Dendritic cell treated with granulocyte-macrophage colony-stimulating factor and Interleukin-4, amounts not matched to agents 40 ng/mL and 50 ng/mL, for 4 days (primary cell): ENCODE results near the gene MDFIC2.
"Not testable (repeated sequence)": the region's sequence is repeated elsewhere in the genome, so short reads cannot be mapped to it uniquely, and the experiment has no call there.

ENCODE experiments used
- H3K27ac Mint-ChIP-seq: one replicate; pipeline ENCODE4 v1.8.0; 2022; ENCODE audit warnings: mild to moderate bottlenecking, mixed read lengths
- H3K27me3 Mint-ChIP-seq: one replicate; pipeline ENCODE4 v1.8.0; 2022; ENCODE audit warnings: mild to moderate bottlenecking, mixed read lengths
- H3K36me3 Mint-ChIP-seq: one replicate; pipeline ENCODE4 v1.8.0; 2022; ENCODE audit warnings: low read depth, mixed read lengths
- H3K4me1 Mint-ChIP-seq: one replicate; pipeline ENCODE4 v1.8.0; 2022; ENCODE audit warnings: low read depth, mixed read lengths
- H3K4me3 Mint-ChIP-seq: one replicate; pipeline ENCODE4 v1.8.0; 2022; ENCODE audit warnings: mild to moderate bottlenecking, moderate library complexity, mixed read lengths
- H3K9me3 Mint-ChIP-seq: one replicate; pipeline ENCODE4 v1.8.0; 2022; ENCODE audit warnings: mixed read lengths
- intact Hi-C: fragments of 100-400 bp; cut with micrococcal nuclease; formaldehyde crosslinking; loops from one replicate; pipeline ENCODE4 v1.15.0; 2022

Gene MDFIC2

DNA sequence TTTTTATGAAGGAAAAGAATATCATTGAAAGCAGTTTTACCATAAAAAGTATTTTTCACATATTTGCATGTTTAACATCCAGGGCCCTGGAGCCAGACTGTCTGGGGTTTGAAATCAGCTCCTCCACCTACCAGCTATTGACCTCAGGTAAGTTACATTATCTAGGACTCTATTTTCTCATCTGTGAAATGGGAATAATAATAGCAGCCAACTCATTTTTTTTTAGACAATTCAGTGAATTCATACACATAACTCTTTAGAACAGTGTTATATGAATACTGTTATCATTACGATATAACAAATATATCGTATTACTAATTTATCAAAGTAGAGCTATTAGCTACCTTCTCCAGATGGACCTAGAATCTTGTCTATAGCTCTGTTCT lies 21.3 kb downstream of the MDFIC2 start:
- no peaks in the 10 kb centered on the region for H3K27me3 Mint-ChIP-seq
- no peaks in the 10 kb centered on the region for H3K36me3 Mint-ChIP-seq
- no peaks in the 10 kb centered on the region for H3K4me1 Mint-ChIP-seq
- peaks cover 8% of the 10 kb centered on the region for H3K9me3 Mint-ChIP-seq
- H3K4me3 Mint-ChIP-seq = no peak overlapping the region
- intact Hi-C loops = no loop called here
- H3K27ac Mint-ChIP-seq = no peak overlapping the region

DNA sequence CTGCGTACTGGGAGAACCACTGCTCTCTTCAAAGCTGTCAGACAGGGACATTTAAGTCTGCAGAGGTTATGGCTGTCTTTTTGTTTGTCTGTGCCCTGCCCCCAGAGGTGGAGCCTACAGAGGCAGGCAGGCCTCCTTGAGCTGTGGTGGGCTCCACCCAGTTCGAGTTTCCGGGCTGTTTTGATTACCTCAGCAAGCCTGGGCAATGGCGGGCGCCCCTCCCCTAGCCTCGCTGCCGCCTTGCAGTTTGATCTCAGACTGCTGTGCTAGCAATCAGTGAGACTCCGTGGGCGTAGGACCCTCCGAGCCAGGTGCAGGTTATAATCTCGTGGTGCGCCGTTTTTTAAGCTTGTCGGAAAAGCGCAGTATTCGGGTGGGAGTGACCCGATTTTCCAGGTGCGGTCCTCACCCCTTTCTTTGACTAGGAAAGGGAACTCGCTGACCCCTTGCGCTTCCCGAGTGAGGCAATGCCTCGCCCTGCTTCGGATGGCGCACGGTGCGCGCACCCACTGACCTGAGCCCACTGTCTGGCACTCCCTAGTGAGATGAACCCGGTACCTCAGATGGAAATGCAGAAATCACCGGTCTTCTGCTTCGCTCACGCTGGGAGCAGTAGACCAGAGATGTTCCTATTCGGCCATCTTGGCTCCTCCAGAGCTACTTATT lies 21.9 kb downstream of the MDFIC2 start:
- H3K27ac Mint-ChIP-seq, intact Hi-C loops, H3K4me3 Mint-ChIP-seq, H3K36me3 Mint-ChIP-seq, H3K4me1 Mint-ChIP-seq, H3K9me3 Mint-ChIP-seq, H3K27me3 Mint-ChIP-seq: not testable (repeated sequence)

DNA sequence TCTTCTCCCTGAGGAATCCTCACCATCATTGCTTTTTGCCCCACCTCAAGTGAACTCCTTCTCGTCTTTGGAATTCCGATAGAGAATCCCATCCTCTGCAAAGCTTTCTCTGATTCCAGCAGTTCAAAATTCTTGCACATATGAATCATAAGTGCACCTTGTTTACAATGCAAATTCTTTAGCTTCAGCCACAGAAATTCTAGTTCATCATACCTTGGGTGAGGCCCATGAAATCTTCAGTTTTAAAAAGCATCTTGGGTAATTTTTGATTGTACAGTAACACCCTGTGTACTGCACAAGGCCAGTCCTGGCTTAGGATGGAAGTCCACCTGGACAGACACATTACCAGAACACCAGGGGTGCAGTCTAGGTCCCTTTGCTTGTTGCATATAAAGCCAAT lies 30.8 kb downstream of the MDFIC2 start:
- no peak overlapping the region for H3K4me3 Mint-ChIP-seq
- H3K4me1 Mint-ChIP-seq = no peaks in the 10 kb centered on the region
- no peaks in the 10 kb centered on the region for H3K9me3 Mint-ChIP-seq
- no peak overlapping the region for H3K27ac Mint-ChIP-seq
- H3K27me3 Mint-ChIP-seq = no peaks in the 10 kb centered on the region
- intact Hi-C loops = no loop called here
- H3K36me3 Mint-ChIP-seq = no peaks in the 10 kb centered on the region

DNA sequence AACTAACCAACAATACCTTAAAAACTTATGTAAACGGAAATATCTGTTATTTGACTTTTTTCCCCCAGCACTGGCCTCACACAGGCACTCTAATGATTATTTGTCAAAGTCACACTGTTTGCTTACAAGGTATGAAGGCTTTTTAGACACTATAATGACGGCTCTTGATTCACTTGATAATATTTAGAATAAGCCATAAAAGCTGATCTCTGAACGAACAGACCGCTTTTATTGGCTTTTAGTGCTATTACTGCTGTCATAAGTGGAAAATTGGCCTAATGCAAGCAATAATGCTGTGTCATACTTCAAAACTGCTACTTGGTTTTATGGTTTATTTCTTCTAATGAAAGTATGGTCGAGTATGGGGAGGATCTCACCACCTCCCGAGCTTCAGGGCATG lies 35.1 kb downstream of the MDFIC2 start:
- no peak overlapping the region for H3K4me3 Mint-ChIP-seq
- intact Hi-C loops = no loop called here
- H3K9me3 Mint-ChIP-seq = no peaks in the 10 kb centered on the region
- H3K27me3 Mint-ChIP-seq = no peaks in the 10 kb centered on the region
- no peaks in the 10 kb centered on the region for H3K4me1 Mint-ChIP-seq
- H3K36me3 Mint-ChIP-seq = no peaks in the 10 kb centered on the region
- H3K27ac Mint-ChIP-seq = no peak overlapping the region

DNA sequence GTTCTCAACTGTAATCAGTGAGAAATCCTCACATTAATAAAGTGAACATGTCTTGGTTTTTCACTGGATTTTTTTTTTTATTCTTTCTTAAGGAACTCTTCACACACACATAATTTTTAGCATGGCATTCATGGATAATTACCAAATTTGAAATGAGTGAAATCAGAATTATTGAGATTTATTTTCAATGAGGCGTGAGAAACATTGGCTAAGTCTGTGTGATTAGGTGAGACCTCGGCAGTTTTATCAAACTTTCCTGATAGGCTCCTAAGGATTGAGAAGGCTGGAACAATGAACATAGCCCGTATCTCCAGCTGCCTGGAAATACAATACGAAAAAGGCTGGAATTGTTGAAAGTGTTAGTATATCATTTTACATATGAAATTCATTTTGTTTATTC lies 35.5 kb downstream of the MDFIC2 start:
- H3K9me3 Mint-ChIP-seq = no peaks in the 10 kb centered on the region
- intact Hi-C loops = no loop called here
- no peaks in the 10 kb centered on the region for H3K36me3 Mint-ChIP-seq
- no peak overlapping the region for H3K4me3 Mint-ChIP-seq
- H3K4me1 Mint-ChIP-seq = no peaks in the 10 kb centered on the region
- no peak overlapping the region for H3K27ac Mint-ChIP-seq
- no peaks in the 10 kb centered on the region for H3K27me3 Mint-ChIP-seq

DNA sequence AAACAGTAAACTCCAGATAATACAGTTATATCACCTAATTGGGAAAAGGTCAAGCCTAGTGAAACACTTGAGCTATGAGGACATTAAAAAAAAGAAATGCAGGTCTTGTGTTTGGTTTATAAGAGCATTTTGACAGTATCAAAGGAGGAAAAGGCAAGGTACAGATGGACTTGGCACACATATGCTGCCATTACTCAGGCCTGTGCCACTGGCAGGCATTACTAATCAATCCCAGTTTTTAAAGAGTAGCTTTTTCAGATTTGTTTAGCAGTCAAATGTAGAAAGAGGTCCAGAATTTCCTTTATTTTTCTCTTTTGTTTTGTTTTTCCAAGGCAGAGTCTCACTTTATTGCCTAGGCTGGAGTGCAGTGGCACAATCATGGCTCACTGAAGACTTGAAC lies 38.9 kb downstream of the MDFIC2 start:
- intact Hi-C loops = no loop called here
- H3K4me1 Mint-ChIP-seq = no peaks in the 10 kb centered on the region

DNA sequence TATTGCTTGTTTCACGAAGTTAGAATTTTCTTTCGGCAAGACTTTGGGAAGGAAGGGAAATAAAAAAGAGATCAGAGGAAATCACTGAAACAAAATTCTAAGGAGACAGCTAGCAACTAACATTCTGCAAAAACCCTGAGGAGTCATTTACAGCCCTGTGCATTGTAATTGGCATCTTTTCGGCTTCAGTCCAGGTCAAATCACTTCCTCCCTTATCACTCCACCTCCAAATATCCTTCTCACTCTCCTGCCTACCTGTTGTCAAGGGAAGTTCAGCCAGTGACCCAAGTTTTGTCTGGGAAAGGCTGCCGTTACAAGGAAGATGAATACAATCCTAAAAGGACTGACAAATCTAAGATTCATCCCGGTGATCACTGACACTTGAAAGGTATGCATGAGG lies 39.6 kb downstream of the MDFIC2 start:
- H3K27me3 Mint-ChIP-seq = no peaks in the 10 kb centered on the region
- no peaks in the 10 kb centered on the region for H3K9me3 Mint-ChIP-seq
- no peaks in the 10 kb centered on the region for H3K4me1 Mint-ChIP-seq
- intact Hi-C loops = no loop called here
- H3K36me3 Mint-ChIP-seq = no peaks in the 10 kb centered on the region
- no peak overlapping the region for H3K4me3 Mint-ChIP-seq
- H3K27ac Mint-ChIP-seq = no peak overlapping the region

More for the DNA sequence above, 38.9 kb downstream of the MDFIC2 start:
- H3K36me3 Mint-ChIP-seq = no peaks in the 10 kb centered on the region
- H3K4me3 Mint-ChIP-seq = no peak overlapping the region
- H3K27ac Mint-ChIP-seq = no peak overlapping the region
- H3K27me3 Mint-ChIP-seq = no peaks in the 10 kb centered on the region
- H3K9me3 Mint-ChIP-seq = no peaks in the 10 kb centered on the region

DNA sequence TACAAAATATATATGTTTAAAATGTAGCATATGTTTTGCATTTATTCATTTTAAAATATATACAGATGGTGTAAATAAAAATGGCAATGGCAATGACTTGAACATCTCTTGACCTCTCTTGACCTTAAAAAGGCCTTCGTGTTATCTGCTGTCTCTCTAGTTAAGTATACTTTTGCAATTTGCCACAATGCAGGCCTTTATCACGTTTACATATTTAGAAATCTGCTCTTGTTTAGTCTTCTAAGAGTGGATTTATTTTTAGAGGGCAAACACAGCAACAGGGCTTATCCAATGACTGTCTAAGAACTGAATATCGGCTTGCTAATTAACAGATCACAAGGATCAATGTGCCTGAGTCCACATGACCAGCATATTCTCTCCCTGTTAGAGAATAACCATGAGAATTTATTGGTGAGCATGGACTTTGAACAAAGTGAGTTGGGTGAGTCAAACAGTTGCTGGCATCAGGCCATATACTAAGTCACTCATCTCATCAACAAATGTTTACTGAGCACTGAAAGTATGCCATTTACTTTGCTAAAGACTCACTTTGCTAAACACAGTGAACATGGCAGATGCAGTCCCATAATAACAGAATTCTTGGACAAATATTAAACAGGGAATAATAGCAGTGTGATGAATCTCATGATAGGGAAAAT lies 48.2 kb downstream of the MDFIC2 start:
- H3K27me3 Mint-ChIP-seq = no peaks in the 10 kb centered on the region

DNA sequence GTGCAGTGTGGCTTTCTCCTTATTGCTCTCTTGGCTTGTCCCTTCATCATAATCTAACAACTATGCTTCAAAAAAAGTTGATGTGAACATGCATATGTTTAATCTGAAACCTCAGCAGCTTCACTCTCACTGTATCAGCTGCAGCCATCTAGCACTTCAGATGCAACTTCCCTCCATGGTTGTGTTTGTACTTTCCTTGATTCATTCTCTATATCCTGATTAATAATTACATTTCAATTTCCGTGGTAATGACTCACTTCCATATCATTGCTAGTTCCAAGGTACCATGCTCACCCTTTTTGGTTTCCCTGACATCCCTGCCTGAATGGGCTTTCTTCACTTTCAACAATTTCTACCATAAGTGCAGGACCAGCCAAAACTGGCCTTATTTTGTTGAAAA lies 51.2 kb downstream of the MDFIC2 start:
- H3K36me3 Mint-ChIP-seq = no peaks in the 10 kb centered on the region

More for the DNA sequence above, 48.2 kb downstream of the MDFIC2 start:
- intact Hi-C loops = no loop called here
- no peaks in the 10 kb centered on the region for H3K4me1 Mint-ChIP-seq
- H3K4me3 Mint-ChIP-seq = no peak overlapping the region
- H3K27ac Mint-ChIP-seq = no peak overlapping the region
- H3K9me3 Mint-ChIP-seq = no peaks in the 10 kb centered on the region
- H3K36me3 Mint-ChIP-seq = no peaks in the 10 kb centered on the region

DNA sequence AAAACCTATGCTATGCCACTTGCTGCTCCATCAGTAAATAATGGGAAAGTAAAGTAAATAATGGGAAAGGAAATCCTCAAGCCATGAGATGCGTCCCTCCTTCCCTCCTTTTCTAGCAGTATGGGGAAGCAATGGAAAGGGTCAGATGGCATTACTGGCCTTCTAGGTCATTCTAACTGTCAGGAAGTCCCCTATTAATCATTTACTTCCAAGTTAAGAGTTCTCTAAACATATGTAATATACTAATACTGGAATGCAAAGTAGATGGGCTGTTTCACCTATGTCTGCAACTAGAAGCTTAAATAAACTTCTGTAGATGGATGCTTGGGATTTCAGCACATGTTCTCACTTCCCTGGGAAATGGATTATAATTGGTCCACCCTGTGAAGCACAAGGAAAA lies 55.9 kb downstream of the MDFIC2 start:
- H3K9me3 Mint-ChIP-seq = no peaks in the 10 kb centered on the region
- H3K4me3 Mint-ChIP-seq = no peak overlapping the region
- intact Hi-C loops = no loop called here

More for the DNA sequence above, 51.2 kb downstream of the MDFIC2 start:
- H3K4me3 Mint-ChIP-seq = no peak overlapping the region
- no peaks in the 10 kb centered on the region for H3K27me3 Mint-ChIP-seq
- H3K9me3 Mint-ChIP-seq = no peaks in the 10 kb centered on the region
- H3K4me1 Mint-ChIP-seq = no peaks in the 10 kb centered on the region
- no peak overlapping the region for H3K27ac Mint-ChIP-seq
- intact Hi-C loops = no loop called here

DNA sequence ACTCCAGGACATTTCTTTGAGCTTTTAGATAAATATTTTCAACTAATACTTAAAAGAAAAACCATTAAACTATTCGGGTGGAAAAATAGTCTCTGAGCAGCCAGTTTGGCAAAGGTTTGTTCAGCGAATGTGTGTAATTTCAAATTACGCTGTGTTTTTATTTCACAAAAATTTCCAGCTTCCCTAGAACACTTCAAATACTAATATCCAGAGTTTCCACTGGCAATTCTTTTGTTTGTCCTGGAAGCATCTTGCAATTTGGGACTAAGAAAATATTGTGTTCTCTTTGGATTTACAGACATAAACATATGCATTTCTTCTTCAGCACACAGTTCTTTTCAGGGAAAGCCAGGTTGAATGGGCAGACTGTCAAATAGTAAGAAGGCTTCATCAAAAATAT lies 61.9 kb downstream of the MDFIC2 start:
- H3K4me3 Mint-ChIP-seq = no peak overlapping the region
- H3K4me1 Mint-ChIP-seq = no peaks in the 10 kb centered on the region
- H3K27ac Mint-ChIP-seq = no peak overlapping the region
- intact Hi-C loops = no loop called here
- no peaks in the 10 kb centered on the region for H3K9me3 Mint-ChIP-seq
- H3K36me3 Mint-ChIP-seq = no peaks in the 10 kb centered on the region
- H3K27me3 Mint-ChIP-seq = no peaks in the 10 kb centered on the region

More for the DNA sequence above, 55.9 kb downstream of the MDFIC2 start:
- no peak overlapping the region for H3K27ac Mint-ChIP-seq
- H3K36me3 Mint-ChIP-seq = no peaks in the 10 kb centered on the region
- H3K27me3 Mint-ChIP-seq = no peaks in the 10 kb centered on the region
- H3K4me1 Mint-ChIP-seq = no peaks in the 10 kb centered on the region

DNA sequence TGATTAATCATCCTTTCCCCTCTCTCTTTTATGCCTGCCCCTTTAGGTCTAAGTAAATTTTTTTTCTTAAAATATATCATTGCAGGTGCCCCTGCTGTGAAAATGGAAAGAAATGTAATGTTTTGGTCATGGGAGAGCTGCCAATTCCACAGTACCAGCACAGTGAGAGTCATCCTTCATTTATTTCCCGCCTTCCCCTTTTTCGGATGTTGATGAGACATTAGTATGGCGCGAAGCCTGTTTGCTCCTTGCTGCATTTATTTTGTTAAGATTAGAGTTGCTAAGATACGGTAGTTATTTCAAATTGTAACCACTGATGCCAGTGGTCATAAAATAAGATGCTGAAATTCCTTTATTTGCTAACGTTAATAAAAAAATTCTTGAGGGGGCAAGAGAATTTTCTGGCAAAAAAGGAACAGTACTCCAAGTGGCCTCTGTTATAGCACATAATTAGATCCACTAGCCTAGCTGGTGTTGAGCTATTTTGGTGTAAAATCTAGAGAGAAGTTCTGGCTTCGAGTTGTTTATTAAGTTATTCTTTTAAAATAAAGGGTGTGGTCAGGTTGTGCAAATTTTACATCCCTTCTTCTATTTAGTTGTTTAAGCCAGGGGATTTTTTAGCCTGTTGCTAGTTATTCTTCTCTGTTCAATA lies 62.8 kb downstream of the MDFIC2 start:
- Mint-ChIP-seq H3K27ac (no peak overlapping the region), H3K9me3 (no peaks in the 10 kb centered on the region), H3K4me1 (no peaks in the 10 kb centered on the region), H3K36me3 (no peaks in the 10 kb centered on the region), H3K4me3 (no peak overlapping the region), H3K27me3 (no peaks in the 10 kb centered on the region)
- intact Hi-C loops = no loop called here

DNA sequence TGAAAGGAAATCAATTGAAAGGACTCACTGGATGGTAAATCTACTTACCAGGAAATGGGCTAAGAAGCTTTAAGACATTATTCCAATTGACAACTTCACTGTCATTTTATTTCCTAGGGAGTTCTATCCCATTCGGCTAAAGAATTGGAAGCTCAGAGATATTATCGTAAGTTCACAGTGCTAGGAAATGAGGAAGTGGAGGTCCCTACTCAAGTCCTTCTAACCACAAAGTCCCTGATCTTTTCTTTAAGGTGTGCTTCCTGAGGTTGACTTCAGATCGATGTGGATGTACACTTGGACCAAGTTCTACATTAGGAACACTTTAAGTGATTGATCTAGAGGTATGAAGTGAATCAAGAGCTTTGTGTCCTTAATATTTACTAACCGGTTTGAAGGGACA lies 63.6 kb downstream of the MDFIC2 start:
- Mint-ChIP-seq H3K9me3 (no peaks in the 10 kb centered on the region), H3K4me1 (no peaks in the 10 kb centered on the region), H3K27me3 (no peaks in the 10 kb centered on the region), H3K4me3 (no peak overlapping the region), H3K36me3 (no peaks in the 10 kb centered on the region), H3K27ac (no peak overlapping the region)
- intact Hi-C loops = no loop called here

DNA sequence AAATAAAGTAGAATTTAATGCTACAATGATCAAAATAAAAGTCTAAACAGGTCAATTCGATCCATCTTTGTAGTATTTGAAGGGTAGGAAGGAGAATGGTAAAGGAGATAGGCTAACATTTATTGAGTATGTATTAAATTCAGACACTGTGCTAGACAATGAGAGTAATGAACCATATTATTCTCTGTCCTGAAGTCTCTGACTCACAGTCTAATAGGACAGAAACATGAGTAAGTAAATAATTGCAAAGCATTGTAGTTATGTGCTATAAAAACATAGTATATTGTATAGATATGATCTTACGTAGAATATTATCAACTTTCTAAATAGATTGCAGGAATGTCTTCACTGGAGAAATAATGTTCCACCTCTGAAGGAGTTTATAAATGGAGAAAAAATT lies 64.5 kb downstream of the MDFIC2 start:
- no peaks in the 10 kb centered on the region for H3K4me1 Mint-ChIP-seq
- intact Hi-C loops = no loop called here
- no peak overlapping the region for H3K27ac Mint-ChIP-seq
- no peaks in the 10 kb centered on the region for H3K27me3 Mint-ChIP-seq
- no peaks in the 10 kb centered on the region for H3K9me3 Mint-ChIP-seq
- H3K36me3 Mint-ChIP-seq = no peaks in the 10 kb centered on the region
- H3K4me3 Mint-ChIP-seq = no peak overlapping the region
